Measurements from ENCODE around the gene IFNA6.

IFNA6 gene

GRCh38 chr9:21326526-21327139 is 24.1 kb downstream of the IFNA6 start:
- DNase-seq = peak; percentile 44

GRCh38 chr9:21324047-21324446 is 26.6 kb downstream of the IFNA6 start:
- no peak for DNase-seq

- DNase-seq = no peak
These were observed 27.7 kb downstream of the IFNA6 start for GRCh38 chr9:21322911-21323461.

- no peak for DNase-seq
These were observed 30.2 kb downstream of the IFNA6 start for GRCh38 chr9:21320465-21320864.

- peak; percentile 51 for DNase-seq
These were observed 32.4 kb downstream of the IFNA6 start for GRCh38 chr9:21317956-21318923.

- no peak for DNase-seq
These were observed 33.8 kb downstream of the IFNA6 start for GRCh38 chr9:21316860-21317259.

GRCh38 chr9:21316032-21316842 is 34.5 kb downstream of the IFNA6 start:
- no peak for DNase-seq

- no peak for DNase-seq
These were observed 36.5 kb downstream of the IFNA6 start for GRCh38 chr9:21314152-21314551.

GRCh38 chr9:21311889-21312288 is 38.8 kb downstream of the IFNA6 start:
- no peak for DNase-seq

- no peak for DNase-seq
These were observed 45.5 kb downstream of the IFNA6 start, which contains the start of gene IFNA5 for GRCh38 chr9:21305213-21305612. IFNA5 (minus strand) TSS chr9:21305313; CDS start chr9:21305256, 57 bp downstream.

All from fibroblast of skin of back (primary cell).